WTC11 (cell line): ENCODE measurements around the gene PREB. TPM values are rescaled to one million over a fixed set of nuclear protein-coding genes. Genes with fewer than 3 reads are reported as not detected.

ENCODE experiments used
- ARID4B ChIP-seq: sonication (generic); formaldehyde crosslinking; IDR thresholded peaks from 2 replicates; pipeline ENCODE4 v1.8.0; 2023; ENCODE audit warnings: missing genetic modification reagents, mild to moderate bottlenecking, borderline replicate concordance
- CREM ChIP-seq: sonication (generic); formaldehyde crosslinking; IDR thresholded peaks from 2 replicates; pipeline ENCODE4 v1.8.1; 2022; ENCODE audit warnings: mild to moderate bottlenecking, missing genetic modification reagents, moderate library complexity
- PRDM15 ChIP-seq: sonication (generic); formaldehyde crosslinking; IDR thresholded peaks from 2 replicates; pipeline ENCODE4 v1.8.0; 2022; ENCODE audit warnings: missing genetic modification reagents
- RORB ChIP-seq: fragments of 250-450 bp; sonication (Bioruptor Pico); IDR thresholded peaks from 2 replicates; pipeline ENCODE4 v1.9.0; 2021; ENCODE audit warnings: mild to moderate bottlenecking
- TCF7 ChIP-seq: sonication (generic); formaldehyde crosslinking; IDR thresholded peaks from 2 replicates; pipeline ENCODE4 v1.8.0; 2022; ENCODE audit warnings: mild to moderate bottlenecking, low read depth, missing genetic modification reagents, moderate library complexity
- ZNF281 ChIP-seq: sonication (generic); formaldehyde crosslinking; IDR thresholded peaks from 2 replicates; pipeline ENCODE4 v1.8.0; 2023; ENCODE audit warnings: mild to moderate bottlenecking, missing genetic modification reagents
- ZNF423 ChIP-seq: fragments of 250-450 bp; sonication (Bioruptor Pico); IDR thresholded peaks from 2 replicates; pipeline ENCODE4 v2.1.2; 2022; ENCODE audit warnings: mild to moderate bottlenecking, moderate library complexity
- total RNA-seq: library from RNA; stranded (reverse); gene quantifications from 3 replicates; pipeline ENCODE4 v1.2.3, GENCODE V29; 2021

PREB gene
- total RNA-seq, 1 experiment from 2014 or later: 69.2 TPM

GRCh38 chr2:27081984-27082772 lies 52.3 kb downstream of the PREB start (continued):
- TF ChIP-seq ZNF423 (no peak), ZNF281 (no peak), ARID4B (CRISPR knock-in tag) (no peak), TCF7 (CRISPR knock-in tag) (no peak), CREM (CRISPR knock-in tag) (no peak), RORB (CRISPR knock-in tag) (no peak), PRDM15 (CRISPR knock-in tag) (no peak)

Other genes with a start within 250 kb of the PREB start
- gene MAPRE3, start 164.0 kb downstream of the PREB start, total RNA-seq: 4.9 to 10.3 TPM (median 6.0 TPM) in 3 replicates
- 46.4 to 57.1 TPM (median 48.9 TPM) in 3 replicates for gene TMEM214, start 101.7 kb downstream of the PREB start, total RNA-seq
- 43.0 to 57.1 TPM (median 55.6 TPM) in 3 replicates for gene AGBL5, start 83.0 kb downstream of the PREB start, total RNA-seq
- 210 to 239 TPM (median 226 TPM) in 3 replicates for gene OST4, start 63.0 kb downstream of the PREB start, total RNA-seq
- gene EMILIN1, start 56.0 kb downstream of the PREB start, total RNA-seq: 3.0 to 4.0 TPM (median 3.5 TPM) in 3 replicates
- gene KHK, start 47.9 kb downstream of the PREB start, total RNA-seq: 15.5 to 17.4 TPM (median 17.4 TPM) in 3 replicates
- gene CGREF1, start 15.5 kb downstream of the PREB start, total RNA-seq: 3.5 to 4.0 TPM (median 3.8 TPM) in 3 replicates
- 0.31 to 0.62 TPM (median 0.53 TPM) in 3 replicates for gene ABHD1, start 10.8 kb downstream of the PREB start, total RNA-seq
- not detected in 3 replicates for gene PRR30, start 4.8 kb upstream of the PREB start, total RNA-seq
- 0.05 to 0.14 TPM (median 0.13 TPM) in 3 replicates for gene TCF23, start 14.4 kb upstream of the PREB start, total RNA-seq
- 97.2 to 115 TPM (median 109 TPM) in 3 replicates for gene ATRAID, start 77.4 kb upstream of the PREB start, total RNA-seq
- gene SLC5A6, start 77.6 kb upstream of the PREB start, total RNA-seq: 80.8 to 111 TPM (median 86.4 TPM) in 3 replicates
- 145 to 178 TPM (median 150 TPM) in 3 replicates for gene CAD, start 82.7 kb upstream of the PREB start, total RNA-seq
- 8.0 to 8.9 TPM (median 8.1 TPM) in 3 replicates for gene SLC30A3, start 128.4 kb upstream of the PREB start, total RNA-seq
- 0.18 to 0.44 TPM (median 0.34 TPM) in 3 replicates for gene DNAJC5G, start 140.8 kb upstream of the PREB start, total RNA-seq
- gene TRIM54, start 147.8 kb upstream of the PREB start, total RNA-seq: 3.0 to 3.4 TPM (median 3.3 TPM) in 3 replicates
- gene UCN, start 173.8 kb upstream of the PREB start, total RNA-seq: 0.68 to 1.2 TPM (median 0.71 TPM) in 3 replicates
- 51.5 to 60.4 TPM (median 59.3 TPM) in 3 replicates for gene MPV17, start 188.5 kb upstream of the PREB start, total RNA-seq
- gene GTF3C2, start 222.1 kb upstream of the PREB start, total RNA-seq: 103 to 123 TPM (median 107 TPM) in 3 replicates
- 46.6 to 53.6 TPM (median 49.1 TPM) in 3 replicates for gene EIF2B4, start 235.7 kb upstream of the PREB start, total RNA-seq
- gene SNX17, start 236.0 kb upstream of the PREB start, total RNA-seq: 72.5 to 75.3 TPM (median 74.7 TPM) in 3 replicates
- gene ZNF513, start 246.1 kb upstream of the PREB start, total RNA-seq: 23.6 to 27.4 TPM (median 24.5 TPM) in 3 replicates